PFSK-1 (cell line): ENCODE results near the gene ARHGEF10L.

Source experiments
- FOXP2 ChIP-seq: optimal IDR thresholded peaks from 2 replicates; pipeline ENCODE3; 2011; ENCODE audit warnings: borderline replicate concordance, control low read depth, inconsistent platforms; ENCODE audit not compliant: insufficient read depth; ENCODE audit errors: extremely low read length, extremely low read depth
- POLR2AphosphoS5 ChIP-seq: IDR thresholded peaks from 2 replicates; pipeline ENCODE4 v1.6.1; 2012; ENCODE audit warnings: low read depth, mild to moderate bottlenecking, control low read depth, low read length, moderate library complexity
- REST ChIP-seq, 2 experiments: IDR thresholded peaks; 2 replicates each; pipeline versions ENCODE4 v1.6.1 to v1.8.0; 2011 to 2012; ENCODE audit warnings: low read depth in 2 of 2, low read length in 2 of 2, control low read depth in 1 of 2, inconsistent platforms in 1 of 2, mild to moderate bottlenecking in 1 of 2, moderate library complexity in 1 of 2; ENCODE audit not compliant: insufficient read depth in 1 of 2
- SIN3A ChIP-seq: IDR thresholded peaks from 2 replicates; pipeline ENCODE4 v1.6.1; 2012; ENCODE audit warnings: mild to moderate bottlenecking, low read length, moderate library complexity, borderline replicate concordance; ENCODE audit not compliant: insufficient read depth
- TAF1 ChIP-seq: IDR thresholded peaks from 2 replicates; pipeline ENCODE4 v1.6.1; 2012; ENCODE audit warnings: low read length, control low read depth, borderline replicate concordance; ENCODE audit not compliant: insufficient read depth

Gene ARHGEF10L

GRCh38 chr1:17591814-17592430 lies 52.4 kb downstream of the ARHGEF10L start:
- TF ChIP-seq TAF1 (no peak), POLR2AphosphoS5 (no peak), SIN3A (no peak), FOXP2 (no peak), REST (IDR thresholded peaks at IDR 0.05; ENCODE audit: insufficient read depth in 1 of 2, low read depth in 2 of 2, low read length in 2 of 2) (no peak)

- TF ChIP-seq FOXP2, result no peak
- no peak for TF ChIP-seq TAF1
- TF ChIP-seq SIN3A, result no peak
These were observed 54.5 kb downstream of the ARHGEF10L start for GRCh38 chr1:17594026-17594425.

- no peak for TF ChIP-seq SIN3A
- TF ChIP-seq POLR2AphosphoS5, result no peak
- TF ChIP-seq FOXP2, result no peak
These were observed 55.4 kb downstream of the ARHGEF10L start for GRCh38 chr1:17594690-17595601.

DNA sequence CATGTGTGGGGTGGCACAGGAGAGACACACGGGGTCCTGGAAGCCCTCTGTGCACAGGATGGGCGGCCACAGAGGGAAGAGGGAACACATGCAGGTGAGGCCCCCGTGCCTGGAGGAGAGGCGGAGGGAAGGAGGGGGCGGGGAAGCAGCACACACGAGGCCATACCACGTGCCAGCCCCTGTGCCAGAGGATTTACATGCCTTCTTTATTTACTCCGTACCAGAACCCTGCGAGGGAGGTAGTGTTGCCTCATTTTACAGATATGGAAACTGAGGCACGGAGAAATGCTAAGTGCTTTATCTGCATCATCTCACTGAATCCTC lies 56.1 kb downstream of the ARHGEF10L start:
- no peak for TF ChIP-seq TAF1
- no peak for TF ChIP-seq REST (IDR thresholded peaks at IDR 0.05; ENCODE audit: insufficient read depth in 1 of 2, low read depth in 2 of 2, low read length in 2 of 2)
- no peak for TF ChIP-seq FOXP2
- TF ChIP-seq SIN3A, result no peak
- TF ChIP-seq POLR2AphosphoS5, result no peak

GRCh38 chr1:17596186-17596585 lies 56.7 kb downstream of the ARHGEF10L start:
- TF ChIP-seq TAF1 (no peak), SIN3A (no peak), POLR2AphosphoS5 (no peak), FOXP2 (no peak), REST (IDR thresholded peaks at IDR 0.05; ENCODE audit: insufficient read depth in 1 of 2, low read depth in 2 of 2, low read length in 2 of 2) (no peak)

DNA sequence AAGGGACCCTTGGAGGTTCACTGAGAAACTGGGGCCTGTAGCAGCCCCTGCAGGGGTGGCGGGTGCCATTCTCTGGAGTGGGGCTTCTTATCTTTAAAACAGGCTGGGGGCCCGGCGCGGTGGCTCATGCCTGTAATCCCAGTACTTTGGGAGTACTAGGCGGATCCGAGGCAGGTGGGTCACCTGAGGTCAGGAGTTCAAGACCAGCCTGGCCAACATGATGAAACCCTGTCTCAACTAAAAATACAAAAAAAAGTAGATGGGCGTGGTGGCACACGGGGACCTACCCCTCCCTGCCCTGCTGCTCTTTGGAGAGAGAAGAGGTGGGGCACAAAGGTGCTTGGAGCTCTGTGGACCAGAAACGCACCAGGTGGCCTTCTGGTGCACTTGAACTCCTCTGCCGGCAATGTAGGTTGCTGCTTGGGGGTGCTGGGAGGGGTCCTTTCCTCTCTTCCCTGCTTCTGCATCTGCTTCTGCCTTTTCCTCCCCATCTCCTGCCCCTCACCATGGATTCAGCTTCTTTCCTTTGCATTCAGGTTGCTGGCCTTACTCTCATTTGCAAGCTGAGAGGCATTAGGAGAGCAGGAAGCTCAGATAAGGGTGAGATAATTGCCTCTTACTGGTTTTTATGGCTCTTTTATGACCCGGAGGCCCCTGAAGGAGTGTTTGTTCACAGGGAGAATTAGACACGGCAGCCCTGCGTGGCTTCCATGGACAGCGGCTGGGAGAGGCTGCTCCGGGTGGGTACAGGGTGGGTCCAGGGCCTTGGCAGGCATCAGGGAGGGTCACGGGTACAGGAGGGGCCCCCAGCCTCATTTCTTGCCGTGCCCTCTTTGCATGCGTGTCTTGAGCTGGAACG lies 57.4 kb downstream of the ARHGEF10L start:
- TF ChIP-seq FOXP2, result no peak
